Epithelial cell of proximal tubule (primary cell): ENCODE results near the gene TGFBI. TPM values are rescaled to one million over a fixed set of nuclear protein-coding genes. Genes with fewer than 3 reads are reported as not detected.

Experiments
- DNase-seq: peaks from one replicate; pipeline ENCODE4 v3.0.0-alpha.2; 2011; ENCODE audit warnings: low read depth
- H3K4me3 ChIP-seq: 2 replicates; pipeline ENCODE4 v1.5.1; 2011; ENCODE audit warnings: low read depth, mild to moderate bottlenecking, low read length
- total RNA-seq: library from RNA; depleted of rRNA; stranded (reverse); fragments of >200 nt; gene quantifications from 2 replicates; pipeline ENCODE4 v1.2.3, GENCODE V29; 2015
- TF ChIP-seq, protein P1 (sequence below): conservative IDR thresholded peaks from 2 replicates; pipeline ENCODE4 v1.5.1; 2012; ENCODE audit warnings: low read depth, mild to moderate bottlenecking, low read length

TGFBI gene
- total RNA-seq, 1 donor from 2014 or later, result 371 TPM

DNA sequence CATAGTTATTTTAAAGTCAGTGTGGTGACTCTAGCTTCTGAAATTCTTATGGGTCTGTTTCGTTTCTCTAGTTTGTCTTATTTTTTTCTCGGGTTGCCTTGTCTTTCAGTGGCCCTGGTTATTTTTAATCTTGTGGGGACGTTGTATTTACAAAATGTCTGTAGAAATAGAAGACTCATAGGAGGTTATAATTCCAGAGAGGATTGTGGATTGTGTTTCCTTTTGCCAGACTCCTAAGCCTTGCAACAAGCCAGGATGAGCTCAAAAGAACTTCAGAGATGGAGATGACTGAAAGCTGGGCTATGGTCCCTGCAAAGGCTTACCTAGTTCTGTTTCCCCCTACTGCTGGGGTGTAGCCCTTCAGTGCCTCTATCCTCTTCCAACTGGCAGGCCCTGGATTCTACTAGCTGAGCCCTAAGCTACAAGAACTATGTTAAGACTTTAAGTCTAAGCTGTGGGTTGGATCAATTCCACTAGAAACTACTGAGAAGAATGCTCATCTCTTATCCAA is 41.8 kb upstream of the TGFBI start:
- no peak overlapping the region for H3K4me3 ChIP-seq
- TF ChIP-seq, protein P1, sequence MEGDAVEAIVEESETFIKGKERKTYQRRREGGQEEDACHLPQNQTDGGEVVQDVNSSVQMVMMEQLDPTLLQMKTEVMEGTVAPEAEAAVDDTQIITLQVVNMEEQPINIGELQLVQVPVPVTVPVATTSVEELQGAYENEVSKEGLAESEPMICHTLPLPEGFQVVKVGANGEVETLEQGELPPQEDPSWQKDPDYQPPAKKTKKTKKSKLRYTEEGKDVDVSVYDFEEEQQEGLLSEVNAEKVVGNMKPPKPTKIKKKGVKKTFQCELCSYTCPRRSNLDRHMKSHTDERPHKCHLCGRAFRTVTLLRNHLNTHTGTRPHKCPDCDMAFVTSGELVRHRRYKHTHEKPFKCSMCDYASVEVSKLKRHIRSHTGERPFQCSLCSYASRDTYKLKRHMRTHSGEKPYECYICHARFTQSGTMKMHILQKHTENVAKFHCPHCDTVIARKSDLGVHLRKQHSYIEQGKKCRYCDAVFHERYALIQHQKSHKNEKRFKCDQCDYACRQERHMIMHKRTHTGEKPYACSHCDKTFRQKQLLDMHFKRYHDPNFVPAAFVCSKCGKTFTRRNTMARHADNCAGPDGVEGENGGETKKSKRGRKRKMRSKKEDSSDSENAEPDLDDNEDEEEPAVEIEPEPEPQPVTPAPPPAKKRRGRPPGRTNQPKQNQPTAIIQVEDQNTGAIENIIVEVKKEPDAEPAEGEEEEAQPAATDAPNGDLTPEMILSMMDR, result no peak
- no peak for DNase-seq

DNA sequence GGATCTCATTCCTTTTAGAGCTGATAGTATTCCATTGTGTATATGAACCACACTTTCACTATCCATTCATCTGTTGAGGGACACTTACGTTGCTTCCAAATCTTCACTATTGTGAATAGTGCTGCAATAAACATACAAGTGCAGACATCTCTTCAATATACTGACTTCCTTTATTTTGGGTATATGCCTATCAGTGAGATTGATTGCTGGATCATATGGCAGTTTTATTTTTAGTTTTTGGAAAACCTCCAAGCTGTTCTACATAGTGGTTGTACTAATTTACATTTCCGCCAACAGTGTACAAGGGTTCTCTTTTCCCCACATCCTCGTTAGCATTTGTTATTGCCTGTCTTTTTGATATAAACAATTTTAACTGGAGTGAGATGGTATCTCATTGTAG is 40.2 kb upstream of the TGFBI start:
- H3K4me3 ChIP-seq, result no peak overlapping the region
- TF ChIP-seq, protein P1, result no peak

DNA sequence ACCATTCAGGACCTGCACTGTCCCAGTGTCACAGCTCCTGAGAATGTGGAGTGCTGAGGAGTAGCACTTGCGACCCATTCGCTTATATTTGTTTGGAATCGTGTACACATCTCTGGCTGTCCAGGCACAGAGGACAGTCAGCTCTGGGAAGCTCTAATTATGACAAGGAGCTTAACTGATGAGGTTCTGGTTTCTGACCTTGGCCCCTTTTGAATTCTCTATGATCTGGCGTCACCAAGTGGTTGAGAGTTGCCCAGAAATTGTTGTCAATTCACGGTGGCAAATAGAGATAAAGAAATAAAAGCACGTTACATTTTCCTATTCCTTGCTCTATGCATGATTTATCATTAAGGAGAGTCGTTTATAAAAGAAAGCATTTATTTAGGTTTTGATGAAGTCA is 39.1 kb upstream of the TGFBI start:
- no peak overlapping the region for H3K4me3 ChIP-seq
- DNase-seq, result no peak
- TF ChIP-seq, protein P1, result no peak

More for the DNA sequence above, 40.2 kb upstream of the TGFBI start:
- no peak for DNase-seq

DNA sequence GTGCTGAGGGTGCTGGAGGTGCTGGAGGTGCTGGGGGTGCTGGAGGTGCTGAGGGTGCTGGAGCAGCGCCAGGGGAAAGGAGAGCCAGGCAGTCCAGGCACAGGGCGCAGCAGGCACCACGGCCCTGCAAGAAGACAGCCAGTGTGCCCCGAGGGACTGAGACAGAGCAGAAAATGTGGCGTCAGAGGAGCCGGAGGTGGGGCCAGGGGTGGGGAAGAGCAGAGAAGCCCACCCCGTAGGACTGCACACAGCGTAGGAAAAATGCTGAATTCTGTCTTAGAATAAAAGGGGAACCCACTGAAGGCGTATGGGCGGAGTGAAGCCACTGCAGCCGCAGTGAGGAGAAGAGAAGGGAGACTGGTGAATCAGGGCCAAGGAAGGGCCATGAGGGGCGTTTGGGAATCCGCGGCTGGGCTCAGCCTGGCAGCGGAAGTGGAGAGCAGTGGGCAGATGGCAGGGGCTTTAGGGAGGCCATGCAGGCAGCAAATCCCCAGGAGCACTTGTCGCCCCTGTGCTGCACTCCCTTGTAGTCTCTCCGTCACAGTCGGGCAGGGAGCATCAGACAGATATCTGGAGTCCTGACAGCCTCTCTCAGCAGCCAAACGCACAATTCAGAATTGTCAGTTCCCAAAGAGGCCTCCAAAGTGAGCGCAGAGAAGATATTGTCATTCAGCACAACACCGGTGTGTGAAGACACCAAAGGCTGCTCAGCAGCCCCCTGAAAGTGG is 38.1 kb upstream of the TGFBI start:
- H3K4me3 ChIP-seq, result no peak overlapping the region
- no peak for DNase-seq
- TF ChIP-seq, protein P1, result no peak

DNA sequence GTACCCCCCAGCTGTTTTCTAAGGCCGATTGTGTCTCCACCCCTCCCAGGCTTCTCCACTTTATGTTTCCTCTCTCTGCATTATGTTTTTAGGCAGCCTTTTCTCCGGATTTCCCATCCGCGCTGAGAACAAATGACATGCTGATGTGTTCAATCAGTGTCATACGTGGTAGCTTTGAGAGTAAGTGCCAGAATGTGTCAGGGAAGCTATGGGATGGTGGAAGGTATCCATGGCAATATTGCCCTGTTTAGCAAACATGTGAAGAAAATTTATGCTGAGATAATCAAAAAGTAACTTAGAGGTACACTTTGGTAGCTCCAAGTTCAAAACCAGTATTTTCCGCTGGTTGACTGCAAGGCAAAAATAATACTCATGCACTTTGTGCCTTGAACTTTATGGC is 37.4 kb upstream of the TGFBI start:
- TF ChIP-seq, protein P1, result no peak
- H3K4me3 ChIP-seq, result no peak overlapping the region
- no peak for DNase-seq

DNA sequence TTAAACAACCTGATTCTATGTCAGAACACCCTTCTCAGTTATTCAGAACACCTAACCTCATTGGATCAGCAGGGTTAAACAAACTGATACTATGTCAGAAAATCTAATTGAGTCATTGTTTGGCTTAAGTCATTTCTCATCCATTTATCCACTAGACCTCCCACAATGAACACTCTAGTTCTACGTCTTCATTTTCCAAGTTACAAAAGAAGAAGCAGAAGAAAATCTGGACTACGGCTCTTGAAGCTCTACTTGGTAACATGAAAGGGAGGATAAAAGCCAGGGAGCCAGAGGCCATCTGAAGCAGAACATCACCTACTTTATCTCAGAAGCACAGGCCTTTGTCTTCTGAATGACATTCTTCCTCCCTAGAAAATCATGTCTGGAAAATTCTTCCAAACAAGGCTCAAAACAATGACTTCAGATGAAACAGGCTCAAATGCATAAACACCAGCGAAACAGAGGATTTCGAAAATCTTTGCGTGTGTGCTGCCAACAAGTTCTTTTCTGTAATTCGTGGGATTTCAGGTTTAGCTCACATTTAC is 35.4 kb upstream of the TGFBI start:
- TF ChIP-seq, protein P1, result no peak
- no peak for DNase-seq
- H3K4me3 ChIP-seq, result no peak overlapping the region
